ENCODE data around the gene FAM13A. TPM values are rescaled to one million over a fixed set of nuclear protein-coding genes. Genes with fewer than 3 reads are reported as not detected.

Gene FAM13A
- total and polyA plus RNA-seq, 2 of the 8 experiments (the other 6 are each of a cell fraction or from before 2014, with no cell fraction given): 7.1 to 16.5 TPM

DNA sequence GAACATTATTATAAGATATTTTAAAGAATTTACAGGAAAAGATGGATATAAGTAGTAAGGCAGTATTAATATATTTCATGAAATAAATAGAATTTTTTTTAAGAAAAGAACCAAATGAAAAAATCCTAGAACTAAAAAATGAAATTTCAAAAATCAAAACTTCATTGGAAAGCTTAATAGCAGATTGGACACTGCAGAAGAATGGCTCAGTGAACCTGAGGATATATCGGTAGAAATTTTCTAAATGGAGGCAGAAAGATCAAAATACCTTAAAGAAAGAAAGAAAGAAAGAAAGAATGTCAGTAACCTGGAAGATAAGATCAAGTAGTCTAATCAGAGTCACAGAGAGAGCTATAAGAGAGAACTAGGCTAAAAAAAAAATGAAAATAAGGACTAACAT is 21.3 kb upstream of the FAM13A start:
- no peak for FAIRE-seq
- Histone ChIP-seq H3K4me2 (ENCODE audit: insufficient read depth in 1 of 2, low read depth in 2 of 2, low read length in 2 of 2) (no peak overlapping the region), H3K27ac (ENCODE audit: low read depth, low read length) (no peak overlapping the region), H3K27me3 (replicated peaks in 1 of 4; ENCODE audit: control insufficient read depth in 3 of 4, extremely low read depth in 1 of 4, insufficient read depth in 3 of 4, low read length in 3 of 4) (no peaks in the 10 kb centered on the region), H2BK12ac (ENCODE audit: low read depth, low read length) (no peak overlapping the region), H4K20me1 (replicated peaks in 1 of 2; ENCODE audit: control insufficient read depth in 1 of 2, insufficient read depth in 2 of 2, low read length in 2 of 2) (no peaks in the 10 kb centered on the region), H2BK5ac (ENCODE audit: low read depth, low read length) (no peak overlapping the region), H3K4ac (replicated peaks; ENCODE audit: insufficient read length, low read depth, low read length) (no peak overlapping the region), H3K9ac (replicated peaks in 1 of 4; ENCODE audit: extremely low read depth in 1 of 4, low read depth in 3 of 4, low read length in 3 of 4) (no peak overlapping the region), H3K4me3 (ENCODE audit: extremely low read depth in 1 of 4, insufficient read depth in 2 of 4, low read depth in 3 of 4, low read length in 4 of 4) (no peak overlapping the region), H3K23ac (ENCODE audit: insufficient read length) (no peak overlapping the region), H2BK20ac (ENCODE audit: low read length) (no peak overlapping the region), H4K91ac (replicated peaks; ENCODE audit: insufficient read length, low read length) (no peak overlapping the region), H4K8ac (ENCODE audit: extremely low read depth, insufficient read depth, low read length) (no peak overlapping the region), H3K79me1 (ENCODE audit: low read depth, low read length) (no peaks in the 10 kb centered on the region), H2AK5ac (ENCODE audit: low read depth, low read length) (no peak overlapping the region), H2BK120ac (replicated peaks; ENCODE audit: low read depth, low read length) (no peak overlapping the region), H3K23me2 (ENCODE audit: low read depth, low read length) (0 out of 2 replicates have a peak, but pooled peaks cover 2% of the 10 kb centered on the region), H2BK15ac (ENCODE audit: low read length) (no peak overlapping the region), H3K79me2 (ENCODE audit: control insufficient read depth in 1 of 2, insufficient read depth in 2 of 2, low read length in 2 of 2) (no peaks in the 10 kb centered on the region), H3K56ac (replicated peaks; ENCODE audit: insufficient read length, low read depth, low read length) (no peak overlapping the region), H3K4me1 (replicated peaks in 1 of 4; ENCODE audit: control insufficient read depth in 3 of 4, insufficient read depth in 4 of 4, low read length in 3 of 4) (no peaks in the 10 kb centered on the region), H2AFZ (ENCODE audit: low read length) (no peak overlapping the region), H4K5ac (ENCODE audit: insufficient read length, low read depth, low read length) (no peak overlapping the region), H3K36me3 (ENCODE audit: control insufficient read depth in 2 of 4, insufficient read depth in 4 of 4, low read length in 3 of 4) (no peaks in the 10 kb centered on the region; a peak in 1 of 8 replicates), H3K9me3 (ENCODE audit: insufficient read depth in 2 of 2, low read depth in 1 of 2, low read length in 1 of 2) (peaks cover 0 to 6% of the 10 kb centered on the region in 2 experiments; a peak in 3 of 4 replicates), H3K18ac (ENCODE audit: extremely low read depth, low read length) (no peak overlapping the region), H3K14ac (ENCODE audit: insufficient read length) (no peak overlapping the region)
- POLR2A ChIA-PET (ENCODE audit: partially characterized antibody): interaction anchor here (1.2 kb wide), 1 partner anchor 58 kb away, joined by 3 read pairs; no protein-coding TSS in a partner anchor
- no peak for DNase-seq (ENCODE audit: low read depth in 1 of 2, low spot score in 2 of 2)
- 95% methylated on average over 1 of the region's 1 CpG; no CpG with 5 or more reads in 1 of the 2 experiments for WGBS, 2 experiments (ENCODE audit: extremely low coverage in 1 of 2, insufficient coverage in 1 of 2, insufficient read length in 1 of 2, insufficient replicate concordance in 2 of 2, low coverage in 1 of 2, low lambda C conversion rate in 2 of 2, missing lambda C conversion rate in 1 of 2)
- TF ChIP-seq PHF8 (conservative IDR thresholded peaks at IDR 0.05; ENCODE audit: low read depth, low read length) (no peak), RBBP5 (IDR thresholded peaks at IDR 0.05; ENCODE audit: borderline replicate concordance, low read depth, low read length) (no peak), SRF (IDR thresholded peaks at IDR 0.05; ENCODE audit: low read depth, low read length) (no peak), BCL11A (IDR thresholded peaks at IDR 0.05; ENCODE audit: low read depth in 2 of 2, low read length in 2 of 2) (no peak), SIX5 (IDR thresholded peaks at IDR 0.05; ENCODE audit: low read depth, low read length) (no peak), POU5F1 (IDR thresholded peaks at IDR 0.05; ENCODE audit: low read depth, low read length) (no peak), KDM1A (IDR thresholded peaks at IDR 0.05; ENCODE audit: borderline replicate concordance, low read length) (no peak), TAF7 (optimal IDR thresholded peaks at IDR 0.05; ENCODE audit: borderline replicate concordance, low read depth, low read length) (no peak), ZNF274 (IDR thresholded peaks at IDR 0.05; ENCODE audit: borderline replicate concordance, extremely low read depth, low read length) (no peak), TAF1 (IDR thresholded peaks at IDR 0.05; ENCODE audit: low read depth, low read length) (no peak), TEAD4 (IDR thresholded peaks at IDR 0.05; ENCODE audit: low read depth, low read length) (no peak), POLR2A (IDR thresholded peaks at IDR 0.05; ENCODE audit: control extremely low read depth in 1 of 2, low read depth in 2 of 2, low read length in 2 of 2) (no peak), NRF1 (IDR thresholded peaks at IDR 0.05; ENCODE audit: low read depth, low read length) (no peak), BACH1 (IDR thresholded peaks at IDR 0.05; ENCODE audit: low read length) (no peak), JUN (IDR thresholded peaks at IDR 0.05; ENCODE audit: low read depth, low read length) (no peak)
- TF ChIP-seq, protein P1, sequence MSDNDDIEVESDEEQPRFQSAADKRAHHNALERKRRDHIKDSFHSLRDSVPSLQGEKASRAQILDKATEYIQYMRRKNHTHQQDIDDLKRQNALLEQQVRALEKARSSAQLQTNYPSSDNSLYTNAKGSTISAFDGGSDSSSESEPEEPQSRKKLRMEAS (IDR thresholded peaks at IDR 0.05): no peak
- CTCF ChIA-PET (ENCODE audit: partially characterized antibody): interaction anchor here (0.6 to 0.7 kb wide), 2 partner anchors 24 to 303 kb away, joined by 3 read pairs; no protein-coding TSS in a partner anchor

Measured in H1 (cell line).